ENCODE measurements around the gene PPP2R2C. TPM values are rescaled to one million over a fixed set of nuclear protein-coding genes. Genes with fewer than 3 reads are reported as not detected.

PPP2R2C gene
- total and polyA plus RNA-seq, 3 experiments from 2014 or later = not detected

GRCh38 chr4:6369511-6369910 is 102.9 kb downstream of the PPP2R2C start:
- H3K4me3 Mint-ChIP-seq = no peak overlapping the region
- no peak for DNase-seq
- H3K27me3 ChIP-seq (ENCODE audit: insufficient read depth, low read length, poor library complexity, severe bottlenecking) = no peaks in the 10 kb centered on the region
- no peaks in the 10 kb centered on the region for H3K36me3 ChIP-seq (ENCODE audit: insufficient read depth, low read length)
- ChIA-PET POLR2A (no interaction called here), CTCF (no interaction called here)
- no peaks in the 10 kb centered on the region for H3K4me1 ChIP-seq (ENCODE audit: insufficient read depth, low read length)
- H3K27ac ChIP-seq (ENCODE audit: low read depth, low read length) = no peak overlapping the region
- no peaks in the 10 kb centered on the region for H3K9me3 ChIP-seq (ENCODE audit: low read length)
- peaks cover 5 to 15% of the 10 kb centered on the region in 2 donors for H3K27me3 Mint-ChIP-seq
- H3K36me3 Mint-ChIP-seq = no peaks in the 10 kb centered on the region
- no peak overlapping the region for H3K27ac Mint-ChIP-seq
- H3K9me3 Mint-ChIP-seq = no peaks in the 10 kb centered on the region
- no peaks in the 10 kb centered on the region for H3K4me1 Mint-ChIP-seq
- H3K4me3 ChIP-seq (ENCODE audit: low read length) = no peak overlapping the region

- CTCF ChIA-PET = no interaction called here
- no peak overlapping the region for H3K4me3 Mint-ChIP-seq
- H3K4me1 ChIP-seq (ENCODE audit: insufficient read depth, low read length) = no peaks in the 10 kb centered on the region
- no peak for DNase-seq
- no peaks in the 10 kb centered on the region for H3K27me3 ChIP-seq (ENCODE audit: insufficient read depth, low read length, poor library complexity, severe bottlenecking)
- no peaks in the 10 kb centered on the region for H3K4me1 Mint-ChIP-seq
- H3K4me3 ChIP-seq (ENCODE audit: low read length) = no peak overlapping the region
- H3K27ac Mint-ChIP-seq = no peak overlapping the region
- no peaks in the 10 kb centered on the region for H3K36me3 Mint-ChIP-seq
- no peak overlapping the region for H3K27ac ChIP-seq (ENCODE audit: low read depth, low read length)
- POLR2A ChIA-PET = no interaction called here
- H3K9me3 Mint-ChIP-seq = no peaks in the 10 kb centered on the region
- no peaks in the 10 kb centered on the region for H3K36me3 ChIP-seq (ENCODE audit: insufficient read depth, low read length)
- H3K27me3 Mint-ChIP-seq = peaks cover 5 to 16% of the 10 kb centered on the region in 2 donors
- H3K9me3 ChIP-seq (ENCODE audit: low read length) = no peaks in the 10 kb centered on the region
Measured at GRCh38 chr4:6369035-6369434, 103.4 kb downstream of the PPP2R2C start.

GRCh38 chr4:6368601-6369000 is 103.8 kb downstream of the PPP2R2C start:
- H3K4me3 Mint-ChIP-seq = no peak overlapping the region
- H3K27me3 Mint-ChIP-seq = peaks cover 5 to 20% of the 10 kb centered on the region in 2 donors
- CTCF ChIA-PET = no interaction called here
- no peak for DNase-seq
- no peaks in the 10 kb centered on the region for H3K9me3 Mint-ChIP-seq
- H3K36me3 Mint-ChIP-seq = no peaks in the 10 kb centered on the region
- H3K27me3 ChIP-seq (ENCODE audit: insufficient read depth, low read length, poor library complexity, severe bottlenecking) = no peaks in the 10 kb centered on the region
- no peaks in the 10 kb centered on the region for H3K4me1 Mint-ChIP-seq
- H3K9me3 ChIP-seq (ENCODE audit: low read length) = no peaks in the 10 kb centered on the region
- POLR2A ChIA-PET = no interaction called here
- no peaks in the 10 kb centered on the region for H3K36me3 ChIP-seq (ENCODE audit: insufficient read depth, low read length)
- no peak overlapping the region for H3K27ac Mint-ChIP-seq
- H3K27ac ChIP-seq (ENCODE audit: low read depth, low read length) = no peak overlapping the region
- no peak overlapping the region for H3K4me3 ChIP-seq (ENCODE audit: low read length)
- no peaks in the 10 kb centered on the region for H3K4me1 ChIP-seq (ENCODE audit: insufficient read depth, low read length)

- no peaks in the 10 kb centered on the region for H3K36me3 ChIP-seq (ENCODE audit: insufficient read depth, low read length)
- no peaks in the 10 kb centered on the region for H3K9me3 ChIP-seq (ENCODE audit: low read length)
- Mint-ChIP-seq H3K4me3 (no peak overlapping the region), H3K36me3 (no peaks in the 10 kb centered on the region), H3K27ac (no peak overlapping the region), H3K27me3 (peaks cover 7 to 23% of the 10 kb centered on the region in 2 donors), H3K4me1 (no peaks in the 10 kb centered on the region), H3K9me3 (no peaks in the 10 kb centered on the region)
- POLR2A ChIA-PET = no interaction called here
- no peaks in the 10 kb centered on the region for H3K27me3 ChIP-seq (ENCODE audit: insufficient read depth, low read length, poor library complexity, severe bottlenecking)
- no peaks in the 10 kb centered on the region for H3K4me1 ChIP-seq (ENCODE audit: insufficient read depth, low read length)
- DNase-seq = no peak
- no peak overlapping the region for H3K27ac ChIP-seq (ENCODE audit: low read depth, low read length)
- no peak overlapping the region for H3K4me3 ChIP-seq (ENCODE audit: low read length)
- CTCF ChIA-PET = no interaction called here
Measured at GRCh38 chr4:6368096-6368495, 104.3 kb downstream of the PPP2R2C start.

GRCh38 chr4:6367371-6367851 is 105.0 kb downstream of the PPP2R2C start:
- peaks cover 8 to 23% of the 10 kb centered on the region in 2 donors for H3K27me3 Mint-ChIP-seq

GRCh38 chr4:6366581-6366980 is 105.8 kb downstream of the PPP2R2C start:
- H3K27me3 Mint-ChIP-seq = peaks cover 12 to 28% of the 10 kb centered on the region in 2 donors

More at GRCh38 chr4:6367371-6367851, 105.0 kb downstream of the PPP2R2C start:
- Mint-ChIP-seq H3K27ac (no peak overlapping the region), H3K4me3 (no peak overlapping the region), H3K4me1 (no peaks in the 10 kb centered on the region), H3K36me3 (no peaks in the 10 kb centered on the region), H3K9me3 (no peaks in the 10 kb centered on the region)
- Histone ChIP-seq H3K4me1 (ENCODE audit: insufficient read depth, low read length) (no peaks in the 10 kb centered on the region), H3K36me3 (ENCODE audit: insufficient read depth, low read length) (no peaks in the 10 kb centered on the region), H3K27me3 (ENCODE audit: insufficient read depth, low read length, poor library complexity, severe bottlenecking) (no peaks in the 10 kb centered on the region), H3K4me3 (ENCODE audit: low read length) (no peak overlapping the region), H3K9me3 (ENCODE audit: low read length) (no peaks in the 10 kb centered on the region), H3K27ac (ENCODE audit: low read depth, low read length) (no peak overlapping the region)
- ChIA-PET CTCF (no interaction called here), POLR2A (no interaction called here)
- no peak for DNase-seq

GRCh38 chr4:6365545-6366086 is 106.8 kb downstream of the PPP2R2C start:
- H3K9me3 ChIP-seq (ENCODE audit: low read length) = no peaks in the 10 kb centered on the region
- Mint-ChIP-seq H3K27ac (no peak overlapping the region), H3K4me3 (no peak overlapping the region), H3K9me3 (no peaks in the 10 kb centered on the region), H3K36me3 (no peaks in the 10 kb centered on the region), H3K27me3 (peaks cover 10 to 33% of the 10 kb centered on the region in 2 donors), H3K4me1 (no peaks in the 10 kb centered on the region)
- H3K4me3 ChIP-seq (ENCODE audit: low read length) = no peak overlapping the region
- CTCF ChIA-PET = interaction anchor here (0.8 kb wide), 1 partner anchor 34 kb away, joined by 3 read pairs; no protein-coding TSS in a partner anchor
- H3K4me1 ChIP-seq (ENCODE audit: insufficient read depth, low read length) = no peaks in the 10 kb centered on the region
- H3K36me3 ChIP-seq (ENCODE audit: insufficient read depth, low read length) = no peaks in the 10 kb centered on the region
- DNase-seq = no peak
- POLR2A ChIA-PET = no interaction called here
- H3K27ac ChIP-seq (ENCODE audit: low read depth, low read length) = no peak overlapping the region
- H3K27me3 ChIP-seq (ENCODE audit: insufficient read depth, low read length, poor library complexity, severe bottlenecking) = no peaks in the 10 kb centered on the region

More at GRCh38 chr4:6366581-6366980, 105.8 kb downstream of the PPP2R2C start:
- Histone ChIP-seq H3K27me3 (ENCODE audit: insufficient read depth, low read length, poor library complexity, severe bottlenecking) (no peaks in the 10 kb centered on the region), H3K27ac (ENCODE audit: low read depth, low read length) (no peak overlapping the region), H3K4me1 (ENCODE audit: insufficient read depth, low read length) (no peaks in the 10 kb centered on the region), H3K36me3 (ENCODE audit: insufficient read depth, low read length) (no peaks in the 10 kb centered on the region), H3K9me3 (ENCODE audit: low read length) (no peaks in the 10 kb centered on the region), H3K4me3 (ENCODE audit: low read length) (no peak overlapping the region)
- Mint-ChIP-seq H3K27ac (no peak overlapping the region), H3K36me3 (no peaks in the 10 kb centered on the region), H3K4me1 (no peaks in the 10 kb centered on the region), H3K9me3 (no peaks in the 10 kb centered on the region), H3K4me3 (no peak overlapping the region)
- ChIA-PET POLR2A (no interaction called here), CTCF (no interaction called here)
- no peak for DNase-seq

- no peaks in the 10 kb centered on the region for H3K36me3 Mint-ChIP-seq
- H3K36me3 ChIP-seq (ENCODE audit: insufficient read depth, low read length) = no peaks in the 10 kb centered on the region
- H3K9me3 ChIP-seq (ENCODE audit: low read length) = no peaks in the 10 kb centered on the region
- H3K27me3 ChIP-seq (ENCODE audit: insufficient read depth, low read length, poor library complexity, severe bottlenecking) = no peaks in the 10 kb centered on the region
- no peak overlapping the region for H3K4me3 ChIP-seq (ENCODE audit: low read length)
- H3K27ac ChIP-seq (ENCODE audit: low read depth, low read length) = no peak overlapping the region
- H3K9me3 Mint-ChIP-seq = no peaks in the 10 kb centered on the region
- no peaks in the 10 kb centered on the region for H3K4me1 Mint-ChIP-seq
- no peak overlapping the region for H3K4me3 Mint-ChIP-seq
- ChIA-PET POLR2A (no interaction called here), CTCF (interaction anchor here (0.8 kb wide), 1 partner anchor 33 kb away, joined by 3 read pairs; no protein-coding TSS in a partner anchor)
- peaks cover 10 to 31% of the 10 kb centered on the region in 2 donors for H3K27me3 Mint-ChIP-seq
- no peak overlapping the region for H3K27ac Mint-ChIP-seq
- no peak for DNase-seq
- H3K4me1 ChIP-seq (ENCODE audit: insufficient read depth, low read length) = no peaks in the 10 kb centered on the region
Measured at GRCh38 chr4:6364581-6364980, 107.8 kb downstream of the PPP2R2C start.
